ENCODE results near the gene APLP2. TPM values are rescaled to one million over a fixed set of nuclear protein-coding genes. Genes with fewer than 3 reads are reported as not detected.
A peak's percentile ranks its signal among the peaks of the same experiment; 100 is the strongest.

The APLP2 gene
- total and polyA plus RNA-seq, 2 experiments from 2014 or later, result 515 to 608 TPM

- Histone ChIP-seq H3K36me3 (no peaks in the 10 kb centered on the region), H3K4me1 (ENCODE audit: low read depth) (peaks cover 19% of the 10 kb centered on the region), H3K4me3 (no peak overlapping the region), H3K9me3 (ENCODE audit: low read depth) (no peaks in the 10 kb centered on the region), H3K27ac (peak overlapping the region; percentile 41), H3K27me3 (no peaks in the 10 kb centered on the region)
- peak; percentile 56 to 67 for DNase-seq (ENCODE audit: low read depth in 1 of 2, low spot score in 1 of 2)
- TF ChIP-seq CTCF (IDR thresholded peaks at IDR 0.05; ENCODE audit: low read depth, low read length), result no peak
Observed at GRCh38 chr11:130181295-130182272, 111.9 kb downstream of the APLP2 start.

DNA sequence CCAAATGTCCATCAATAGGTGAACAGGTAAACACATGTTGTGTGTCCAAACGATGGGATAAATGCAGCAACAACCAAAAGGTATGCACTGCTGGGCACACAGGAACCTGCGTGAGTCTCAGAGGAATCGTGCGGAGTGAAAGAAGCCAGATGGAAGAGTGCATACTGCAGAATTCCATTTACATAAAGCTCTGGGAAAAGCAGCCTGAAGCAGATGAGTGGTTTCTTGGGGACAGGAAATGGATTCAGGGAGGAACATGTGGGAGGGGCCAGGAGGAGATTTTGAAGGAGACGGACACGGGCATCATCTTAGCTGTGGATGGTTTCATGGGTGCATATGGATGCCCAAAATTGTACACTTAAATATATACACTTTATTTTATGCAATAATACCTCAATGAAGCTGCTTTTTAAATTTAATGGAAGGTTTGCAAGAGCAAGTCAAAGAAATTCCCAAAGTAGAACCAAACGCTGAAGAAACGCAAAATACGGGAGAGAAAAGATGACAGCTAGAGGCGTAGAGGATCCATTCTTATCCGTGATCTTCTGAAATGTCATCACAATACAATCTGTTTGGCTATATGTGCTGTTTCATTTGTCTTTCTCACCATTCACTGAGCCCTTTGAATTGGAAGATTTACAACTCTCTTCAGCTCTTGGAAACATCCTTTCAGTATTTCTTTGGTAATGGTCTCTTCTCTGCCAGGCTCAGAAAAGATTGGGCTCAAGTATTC is 114.3 kb downstream of the APLP2 start:
- H3K9me3 ChIP-seq (ENCODE audit: low read depth), result no peaks in the 10 kb centered on the region
- no peak overlapping the region for H3K4me3 ChIP-seq
- peaks cover 19% of the 10 kb centered on the region for H3K4me1 ChIP-seq (ENCODE audit: low read depth)
- H3K27me3 ChIP-seq, result no peaks in the 10 kb centered on the region
- peak in 1 of 2 donors; percentile 27 for DNase-seq (ENCODE audit: low read depth in 1 of 2, low spot score in 1 of 2)
- TF ChIP-seq CTCF (IDR thresholded peaks at IDR 0.05; ENCODE audit: low read depth, low read length), result no peak
- H3K36me3 ChIP-seq, result no peaks in the 10 kb centered on the region
- H3K27ac ChIP-seq, result no peak overlapping the region

DNA sequence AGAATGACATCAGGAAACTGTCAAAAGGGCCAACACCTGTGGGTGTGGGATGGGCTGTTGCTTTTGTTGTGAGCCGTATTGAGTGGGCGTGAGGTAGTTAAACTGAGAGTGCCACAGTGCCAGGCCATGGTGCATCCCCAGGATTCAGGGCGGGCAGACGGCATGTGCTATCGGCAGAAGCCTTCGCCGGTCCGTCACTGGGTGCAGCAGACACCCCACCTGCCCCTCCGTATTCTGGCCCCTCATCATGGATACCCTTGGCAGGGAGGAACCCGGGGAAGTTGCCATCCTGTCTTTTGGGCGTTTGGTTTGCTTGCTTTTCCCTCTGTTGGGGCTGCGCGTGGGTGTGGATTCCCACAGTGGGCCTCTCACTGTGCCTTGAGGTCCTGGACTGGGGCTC is 117.4 kb downstream of the APLP2 start:
- Histone ChIP-seq H3K4me1 (ENCODE audit: low read depth) (peaks cover under 1% of the 10 kb centered on the region), H3K9me3 (ENCODE audit: low read depth) (no peaks in the 10 kb centered on the region), H3K27me3 (no peaks in the 10 kb centered on the region), H3K27ac (no peak overlapping the region), H3K4me3 (no peak overlapping the region), H3K36me3 (no peaks in the 10 kb centered on the region)
- DNase-seq (ENCODE audit: low read depth in 1 of 2, low spot score in 1 of 2), result no peak
- TF ChIP-seq CTCF (IDR thresholded peaks at IDR 0.05; ENCODE audit: low read depth, low read length), result no peak

- DNase-seq (ENCODE audit: low read depth in 1 of 2, low spot score in 1 of 2), result no peak
- no peak for TF ChIP-seq CTCF (IDR thresholded peaks at IDR 0.05; ENCODE audit: low read depth, low read length)
- H3K27me3 ChIP-seq, result no peaks in the 10 kb centered on the region
- H3K4me1 ChIP-seq (ENCODE audit: low read depth), result no peaks in the 10 kb centered on the region
- H3K4me3 ChIP-seq, result no peak overlapping the region
- H3K36me3 ChIP-seq, result no peaks in the 10 kb centered on the region
- no peak overlapping the region for H3K27ac ChIP-seq
- no peaks in the 10 kb centered on the region for H3K9me3 ChIP-seq (ENCODE audit: low read depth)
Observed at GRCh38 chr11:130188047-130188446, 118.4 kb downstream of the APLP2 start.

- no peaks in the 10 kb centered on the region for H3K4me1 ChIP-seq (ENCODE audit: low read depth)
Observed at GRCh38 chr11:130188585-130189347, 119.1 kb downstream of the APLP2 start.

More at GRCh38 chr11:130188585-130189347, 119.1 kb downstream of the APLP2 start:
- H3K36me3 ChIP-seq, result no peaks in the 10 kb centered on the region
- H3K27ac ChIP-seq, result no peak overlapping the region
- no peaks in the 10 kb centered on the region for H3K9me3 ChIP-seq (ENCODE audit: low read depth)
- TF ChIP-seq CTCF (IDR thresholded peaks at IDR 0.05; ENCODE audit: low read depth, low read length), result no peak
- DNase-seq (ENCODE audit: low read depth in 1 of 2, low spot score in 1 of 2), result no peak
- no peak overlapping the region for H3K4me3 ChIP-seq
- H3K27me3 ChIP-seq, result no peaks in the 10 kb centered on the region

Measured in cardiac muscle cell (in vitro differentiated cells and primary cell).